SK-N-MC (cell line): ENCODE results near the gene RPL7L1.

Source experiments
- DNase-seq: peaks from one replicate; pipeline ENCODE4 v3.0.0-alpha.2; 2011; ENCODE audit warnings: low read depth, low spot score
- H3K27ac ChIP-seq: fragments of 200-600 bp; sonication (generic); 2 replicates; pipeline ENCODE4 v1.5.1; 2016; ENCODE audit warnings: mixed run types
- H3K36me3 ChIP-seq: fragments of 200-600 bp; sonication (generic); 2 replicates; pipeline ENCODE4 v1.6.1; 2017; ENCODE audit warnings: antibody characterized with exemption, low read length, mixed read lengths; ENCODE audit not compliant: insufficient read depth
- H3K4me3 ChIP-seq: fragments of 200-600 bp; sonication (generic); 2 replicates; pipeline ENCODE4 v1.5.1; 2016
- H3K9ac ChIP-seq: fragments of 200-600 bp; sonication (generic); 2 replicates; pipeline ENCODE4 v1.8.0; 2017; ENCODE audit warnings: mixed run types, mixed read lengths; ENCODE audit not compliant: insufficient read length
- H3K9me3 ChIP-seq: fragments of 200-600 bp; sonication (generic); 2 replicates; pipeline ENCODE4 v1.6.1; 2017; ENCODE audit warnings: low read depth, mild to moderate bottlenecking, antibody characterized with exemption, low read length, moderate library complexity, mixed read lengths
- EZH2 ChIP-seq: fragments of 200-600 bp; sonication (generic); IDR thresholded peaks from one replicate; pipeline ENCODE4 v1.6.1; 2017; ENCODE audit warnings: antibody characterized with exemption
- FOXP2 ChIP-seq: optimal IDR thresholded peaks from 2 replicates; pipeline ENCODE3; 2011; ENCODE audit warnings: mild to moderate bottlenecking, moderate library complexity; ENCODE audit not compliant: insufficient read depth; ENCODE audit errors: extremely low read length, control extremely low read depth
- POLR2AphosphoS5 ChIP-seq: IDR thresholded peaks from 2 replicates; pipeline ENCODE4 v1.6.1; 2012; ENCODE audit warnings: mild to moderate bottlenecking, low read depth, low read length, borderline replicate concordance

The RPL7L1 gene

GRCh38 chr6:42933205-42933604 lies 53.8 kb downstream of the RPL7L1 start:
- TF ChIP-seq POLR2AphosphoS5 (no peak), FOXP2 (no peak)
- peak overlapping the region; percentile 7 for H3K9ac ChIP-seq
- no peaks in the 10 kb centered on the region for H3K9me3 ChIP-seq
- no peak overlapping the region; the same call in 1 of the 2 replicates for H3K27ac ChIP-seq
- H3K36me3 ChIP-seq = peaks cover 35% of the 10 kb centered on the region; the same call in 1 of the 2 replicates
- H3K4me3 ChIP-seq = no peak overlapping the region
- DNase-seq = no peak

GRCh38 chr6:42935322-42935721 lies 55.9 kb downstream of the RPL7L1 start:
- no peak for TF ChIP-seq EZH2
- TF ChIP-seq POLR2AphosphoS5 = no peak
- no peak for TF ChIP-seq FOXP2
- no peaks in the 10 kb centered on the region for H3K9me3 ChIP-seq
- no peak overlapping the region for H3K9ac ChIP-seq
- no peak overlapping the region for H3K4me3 ChIP-seq
- DNase-seq = no peak
- H3K27ac ChIP-seq = no peak overlapping the region
- H3K36me3 ChIP-seq = peaks cover 38% of the 10 kb centered on the region; the same call in 1 of the 2 replicates

GRCh38 chr6:42936398-42936797 lies 57.0 kb downstream of the RPL7L1 start:
- Histone ChIP-seq H3K36me3 (peaks cover 38% of the 10 kb centered on the region; the same call in 1 of the 2 replicates), H3K4me3 (no peak overlapping the region), H3K27ac (no peak overlapping the region), H3K9ac (no peak overlapping the region), H3K9me3 (no peaks in the 10 kb centered on the region)
- TF ChIP-seq EZH2 (no peak), FOXP2 (no peak)
- no peak for DNase-seq

- no peak for TF ChIP-seq FOXP2
- TF ChIP-seq POLR2AphosphoS5 = no peak
- TF ChIP-seq EZH2 = no peak
- Histone ChIP-seq H3K4me3 (no peak overlapping the region), H3K36me3 (peaks cover 35% of the 10 kb centered on the region; the same call in 1 of the 2 replicates), H3K9ac (no peak overlapping the region), H3K27ac (no peak overlapping the region), H3K9me3 (no peaks in the 10 kb centered on the region)
- no peak for DNase-seq
These were observed 58.4 kb downstream of the RPL7L1 start for GRCh38 chr6:42937548-42938427.

- Histone ChIP-seq H3K27ac (no peak overlapping the region), H3K9me3 (no peaks in the 10 kb centered on the region), H3K9ac (no peak overlapping the region), H3K4me3 (no peak overlapping the region), H3K36me3 (peaks cover 35% of the 10 kb centered on the region; the same call in 1 of the 2 replicates)
- no peak for DNase-seq
- TF ChIP-seq POLR2AphosphoS5 (no peak), EZH2 (no peak)
These were observed 59.0 kb downstream of the RPL7L1 start for GRCh38 chr6:42938428-42938796.

DNA sequence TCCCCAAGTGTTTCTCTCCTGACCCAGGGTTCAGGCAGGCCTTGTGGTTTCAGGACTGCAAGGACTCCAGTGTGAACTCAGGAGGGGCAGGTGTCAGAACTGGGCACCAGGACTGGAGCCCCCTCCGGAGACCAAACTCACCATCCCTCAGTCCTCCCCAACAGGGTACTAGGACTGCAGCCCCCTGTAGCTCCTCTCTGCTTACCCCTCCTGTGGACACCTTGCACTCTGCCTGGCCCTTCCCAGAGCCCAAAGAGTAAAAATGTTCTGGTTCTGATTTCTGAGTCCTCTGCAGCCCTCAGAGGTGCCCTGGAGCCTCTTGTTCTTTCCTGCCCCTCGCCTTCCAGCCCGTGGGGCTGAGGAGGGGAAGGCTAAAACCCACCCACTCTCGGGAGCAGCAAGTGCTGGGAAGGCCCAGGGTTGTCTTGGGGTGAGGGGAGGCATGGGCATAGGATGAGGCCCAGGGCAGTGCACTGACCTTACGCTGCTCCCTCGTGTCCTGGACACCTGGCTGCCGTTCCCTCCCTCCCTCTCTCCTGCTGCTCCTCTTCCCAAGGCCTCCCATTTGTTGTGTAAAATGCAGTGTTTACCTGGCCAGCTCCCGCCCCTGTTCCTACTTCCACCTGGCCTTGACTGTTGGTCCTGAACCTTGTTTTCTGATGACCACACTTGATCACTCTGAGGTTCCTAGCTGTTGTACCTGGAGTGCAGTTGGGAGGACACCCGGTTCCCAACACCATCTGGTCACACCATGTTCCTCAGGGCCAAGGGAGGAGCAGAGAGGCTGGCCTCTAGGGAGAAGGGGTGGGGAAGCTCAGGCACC lies 59.8 kb downstream of the RPL7L1 start:
- no peaks in the 10 kb centered on the region for H3K9me3 ChIP-seq
- H3K36me3 ChIP-seq = peaks cover 30% of the 10 kb centered on the region; the same call in 1 of the 2 replicates
- no peak for TF ChIP-seq EZH2
- no peak for TF ChIP-seq FOXP2
- TF ChIP-seq POLR2AphosphoS5 = no peak
- H3K9ac ChIP-seq = no peak overlapping the region
- DNase-seq = no peak
- no peak overlapping the region for H3K27ac ChIP-seq
- H3K4me3 ChIP-seq = no peak overlapping the region
